ENCODE results near the gene RXFP4. TPM values are rescaled to one million over a fixed set of nuclear protein-coding genes. Genes with fewer than 3 reads are reported as not detected.

RXFP4 gene
- total RNA-seq, 1 donor from 2014 or later = not detected

DNA sequence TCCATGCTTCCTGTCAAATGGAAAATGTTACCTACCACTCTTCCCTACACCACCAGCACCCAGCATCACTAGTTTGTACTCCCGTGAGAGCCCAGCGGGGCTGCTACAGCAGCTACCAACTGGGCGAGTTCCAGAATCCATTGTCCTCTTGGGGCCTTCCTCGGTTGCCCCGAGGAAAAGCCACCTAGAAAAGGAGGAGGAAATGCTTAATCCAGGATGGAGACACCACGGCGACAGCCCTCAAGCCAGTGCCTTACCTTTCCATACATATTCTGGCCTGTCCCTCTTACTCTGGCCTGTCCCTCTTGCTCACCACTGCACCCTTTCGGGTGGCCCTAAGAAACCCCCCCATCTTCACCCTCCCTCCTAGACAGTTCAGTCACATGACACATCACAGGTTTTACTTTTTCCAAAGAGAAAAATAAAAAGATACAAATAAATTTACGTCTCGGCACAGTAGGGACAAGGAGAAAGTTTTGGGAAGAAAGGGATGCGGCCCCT, 30.8 kb upstream of the RXFP4 start:
- peak overlapping the region; percentile 90 to 95 for H3K27ac ChIP-seq
- no peaks in the 10 kb centered on the region for H3K27me3 ChIP-seq
- peaks cover 3 to 15% of the 10 kb centered on the region in 2 donors for H3K4me1 ChIP-seq
- TF ChIP-seq, protein P1, sequence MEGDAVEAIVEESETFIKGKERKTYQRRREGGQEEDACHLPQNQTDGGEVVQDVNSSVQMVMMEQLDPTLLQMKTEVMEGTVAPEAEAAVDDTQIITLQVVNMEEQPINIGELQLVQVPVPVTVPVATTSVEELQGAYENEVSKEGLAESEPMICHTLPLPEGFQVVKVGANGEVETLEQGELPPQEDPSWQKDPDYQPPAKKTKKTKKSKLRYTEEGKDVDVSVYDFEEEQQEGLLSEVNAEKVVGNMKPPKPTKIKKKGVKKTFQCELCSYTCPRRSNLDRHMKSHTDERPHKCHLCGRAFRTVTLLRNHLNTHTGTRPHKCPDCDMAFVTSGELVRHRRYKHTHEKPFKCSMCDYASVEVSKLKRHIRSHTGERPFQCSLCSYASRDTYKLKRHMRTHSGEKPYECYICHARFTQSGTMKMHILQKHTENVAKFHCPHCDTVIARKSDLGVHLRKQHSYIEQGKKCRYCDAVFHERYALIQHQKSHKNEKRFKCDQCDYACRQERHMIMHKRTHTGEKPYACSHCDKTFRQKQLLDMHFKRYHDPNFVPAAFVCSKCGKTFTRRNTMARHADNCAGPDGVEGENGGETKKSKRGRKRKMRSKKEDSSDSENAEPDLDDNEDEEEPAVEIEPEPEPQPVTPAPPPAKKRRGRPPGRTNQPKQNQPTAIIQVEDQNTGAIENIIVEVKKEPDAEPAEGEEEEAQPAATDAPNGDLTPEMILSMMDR (IDR thresholded peaks at IDR 0.05) = peak in 1 of 3 experiments; percentile 22
- peaks cover 44 to 67% of the 10 kb centered on the region in 2 donors for H3K36me3 ChIP-seq
- H3K9me3 ChIP-seq = no peaks in the 10 kb centered on the region
- no peak for DNase-seq (ENCODE audit: low spot score in 2 of 2)
- intact Hi-C loops (cut with DNase I) = loop anchor here (1.0 to 2.0 kb wide), 4 partner anchors 16 to 222 kb away; partner anchors contain the start of genes DAP3, KHDC4 and YY1AP1
- H3K4me3 ChIP-seq = peak overlapping the region; percentile 78 to 84

DNA sequence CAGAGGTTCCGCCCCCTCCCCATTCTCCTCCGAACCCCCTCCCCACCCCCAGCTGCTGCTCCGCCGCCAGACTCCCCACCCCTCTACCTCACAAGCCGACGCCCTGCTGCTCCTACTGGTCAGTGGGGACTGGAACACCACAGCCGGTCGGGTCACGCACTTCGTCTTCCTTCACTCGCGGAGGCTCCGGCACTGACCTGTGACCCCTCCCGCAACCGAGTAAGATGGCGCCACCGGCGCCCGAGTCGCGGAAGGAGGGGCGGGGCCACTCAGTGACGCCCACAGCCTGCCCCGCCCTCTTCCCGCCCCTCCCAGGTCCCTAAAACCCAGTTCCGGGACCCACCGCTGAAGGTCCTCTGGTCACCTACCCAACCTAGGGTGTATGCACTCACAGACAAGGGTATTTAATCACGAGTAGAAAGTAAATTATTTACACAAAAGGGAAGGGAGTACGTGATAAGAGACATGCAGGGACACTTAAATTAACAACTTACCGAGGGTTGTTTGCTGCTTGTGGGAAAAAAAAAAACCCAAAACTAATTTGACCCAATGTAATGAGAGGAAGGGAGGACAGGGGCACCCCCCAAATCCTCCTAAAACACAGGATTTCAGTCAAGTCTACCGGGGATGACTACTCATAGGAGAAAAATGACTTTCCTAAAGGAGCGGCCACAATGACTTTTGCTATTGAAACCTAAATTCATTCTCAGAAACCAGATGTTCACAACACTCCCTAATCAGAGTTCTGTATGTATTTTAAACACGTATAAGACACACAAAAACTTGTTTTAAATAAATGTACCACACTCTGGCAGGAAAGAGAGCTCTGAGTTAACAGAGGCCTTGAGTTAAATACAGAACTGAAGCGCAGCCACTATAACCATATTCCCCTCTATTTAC, 30.0 kb upstream of the RXFP4 start, which contains the start of gene RIT1:
Gene RIT1 (minus strand): TSS at position 194 of the 900 bp plus-strand sequence. CDS start 588 bp downstream, outside the sequence.
- no peaks in the 10 kb centered on the region for H3K9me3 ChIP-seq
- no peaks in the 10 kb centered on the region for H3K27me3 ChIP-seq
- H3K36me3 ChIP-seq = peaks cover 51 to 68% of the 10 kb centered on the region in 2 donors
- H3K27ac ChIP-seq = peak within 1 kb of the TSS; percentile 90 to 95
- H3K4me3 ChIP-seq = peak within 1 kb of the TSS; percentile 78 to 84
- peak; percentile 59 to 94 for DNase-seq (ENCODE audit: low spot score in 2 of 2)
- peaks cover 3 to 15% of the 10 kb centered on the region in 2 donors for H3K4me1 ChIP-seq
- TF ChIP-seq, protein P1 (IDR thresholded peaks at IDR 0.05) = peak in 1 of 3 experiments; percentile 16
- intact Hi-C loops (cut with DNase I) = loop anchor here (1.0 to 2.0 kb wide), 4 partner anchors 17 to 223 kb away; partner anchors contain the start of genes DAP3, KHDC4 and YY1AP1

DNA sequence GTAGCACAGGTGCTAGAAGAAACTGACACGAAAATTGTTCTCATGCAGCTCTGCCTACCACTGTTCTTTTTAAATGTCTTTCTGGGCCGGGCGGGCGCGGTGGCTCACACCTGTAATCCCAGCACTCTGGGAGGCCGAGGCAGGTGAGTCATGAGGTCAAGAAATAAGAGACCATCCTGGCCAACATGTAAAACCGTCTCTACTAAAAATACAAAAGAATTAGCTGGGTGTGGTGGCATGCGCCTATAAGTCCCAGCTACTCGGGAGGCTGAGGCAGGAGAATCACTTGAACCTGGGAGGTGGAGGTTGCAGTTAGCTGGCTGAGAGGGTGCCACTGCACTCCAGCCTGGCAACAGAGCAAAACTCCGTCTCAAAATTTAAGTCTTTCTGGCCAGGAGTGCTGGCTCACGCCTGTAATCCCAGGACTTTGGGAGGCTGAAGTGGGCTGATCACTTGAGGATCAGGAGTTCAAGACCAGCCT, 29.3 kb upstream of the RXFP4 start:
- TF ChIP-seq, protein P1 (IDR thresholded peaks at IDR 0.05) = no peak
- intact Hi-C loops (cut with DNase I) = no loop called here
- Histone ChIP-seq H3K27ac (peak overlapping the region; percentile 90 to 95), H3K4me3 (peak overlapping the region in 1 of 2 donors; percentile 78), H3K9me3 (no peaks in the 10 kb centered on the region), H3K36me3 (peaks cover 54 to 68% of the 10 kb centered on the region in 2 donors), H3K4me1 (peaks cover 3 to 15% of the 10 kb centered on the region in 2 donors), H3K27me3 (no peaks in the 10 kb centered on the region)
- DNase-seq (ENCODE audit: low spot score in 2 of 2) = no peak

DNA sequence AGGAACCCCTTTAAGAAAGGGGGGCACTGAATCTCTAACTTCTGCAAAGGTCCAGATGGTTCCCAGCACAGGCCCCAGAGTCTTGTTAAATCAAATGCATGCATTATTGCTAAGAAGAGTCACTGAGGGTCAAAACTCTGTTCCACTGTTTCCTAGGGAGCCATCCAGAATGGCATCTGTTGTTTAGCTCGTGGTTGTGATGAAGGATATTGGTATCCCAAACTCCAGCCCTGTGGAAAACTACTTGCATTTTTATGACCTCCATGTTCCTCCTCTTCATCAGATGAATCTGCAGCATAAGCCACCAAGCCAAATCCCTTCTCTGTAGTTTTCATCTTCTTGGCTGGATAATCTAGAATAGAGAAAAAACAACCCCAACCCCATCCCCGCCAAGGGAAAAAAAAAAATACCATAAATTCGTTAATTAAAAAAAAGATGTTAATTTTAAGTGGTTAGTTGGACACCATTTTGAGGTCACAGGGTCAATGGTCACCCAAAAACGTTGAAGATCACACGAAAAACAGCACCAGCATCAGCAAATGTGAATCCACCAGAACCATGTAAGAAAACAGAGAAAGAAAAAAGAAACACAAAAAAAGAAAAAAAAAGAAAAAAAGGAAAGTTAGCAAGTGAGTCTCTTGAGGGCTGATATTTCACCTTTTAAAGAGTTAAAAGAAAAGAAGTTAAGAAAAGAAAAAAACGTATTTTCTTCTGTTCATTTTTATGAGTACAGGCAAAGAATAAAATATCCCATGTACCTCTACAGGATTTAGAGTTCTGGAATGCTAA, 27.3 kb upstream of the RXFP4 start:
- intact Hi-C loops (cut with DNase I) = no loop called here
- no peaks in the 10 kb centered on the region for H3K9me3 ChIP-seq
- no peak overlapping the region for H3K4me3 ChIP-seq
- TF ChIP-seq, protein P1 (IDR thresholded peaks at IDR 0.05) = no peak
- H3K27ac ChIP-seq = peak overlapping the region in 1 of 2 donors; percentile 7
- H3K27me3 ChIP-seq = no peaks in the 10 kb centered on the region
- peaks cover 3 to 14% of the 10 kb centered on the region in 2 donors for H3K4me1 ChIP-seq
- peaks cover 54 to 68% of the 10 kb centered on the region in 2 donors for H3K36me3 ChIP-seq
- no peak for DNase-seq (ENCODE audit: low spot score in 2 of 2)

DNA sequence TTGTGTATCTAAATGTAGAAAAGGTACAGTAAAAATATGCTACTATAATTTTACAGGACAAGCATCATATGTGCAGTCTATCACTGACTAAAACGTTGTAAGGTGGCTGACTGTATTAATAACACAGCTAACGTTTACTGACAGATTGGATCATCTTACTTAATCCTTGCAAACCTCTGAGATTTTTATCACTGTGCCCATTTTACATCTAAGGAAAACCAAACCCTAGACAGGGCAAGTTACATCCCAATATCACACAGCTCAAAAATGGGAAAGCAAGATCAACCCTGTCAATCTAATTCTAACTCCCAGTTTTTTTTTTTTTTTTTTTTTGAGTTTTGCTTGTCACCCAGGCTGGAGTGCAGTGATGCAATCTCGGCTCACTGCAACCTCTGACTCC, 22.8 kb upstream of the RXFP4 start:
- Histone ChIP-seq H3K36me3 (peaks cover 89 to 96% of the 10 kb centered on the region in 2 donors), H3K4me1 (no peaks in the 10 kb centered on the region), H3K27ac (no peak overlapping the region), H3K4me3 (no peak overlapping the region), H3K9me3 (no peaks in the 10 kb centered on the region), H3K27me3 (no peaks in the 10 kb centered on the region)
- intact Hi-C loops (cut with DNase I) = no loop called here
- DNase-seq (ENCODE audit: low spot score in 2 of 2) = no peak
- TF ChIP-seq, protein P1 (IDR thresholded peaks at IDR 0.05) = no peak

All from ascending aorta (tissue), 2 donors.